DND-41 (cell line): ENCODE results near the gene OSGEP.

Source experiments
- ATAC-seq: fragments of 200-7000 bp; cut with Tn5 transposase; 3 replicates; pipeline ENCODE4 v1.9.1; 2021; ENCODE audit warnings: low read depth; ENCODE audit not compliant: insufficient read depth
- DNase-seq: peaks from one replicate; pipeline ENCODE4 v3.0.0-alpha.2; 2020
- H2AFZ ChIP-seq: 2 replicates; pipeline ENCODE4 v1.6.0; 2012; ENCODE audit warnings: low read depth, low read length
- H3K27ac ChIP-seq: 2 replicates; pipeline ENCODE4 v1.5.1; 2012; ENCODE audit warnings: low read length, inconsistent platforms
- H3K27me3 ChIP-seq: fragments of 200-600 bp; sonication (generic); 2 replicates; pipeline ENCODE4 v1.6.0; 2012; ENCODE audit warnings: low read length, mild to moderate bottlenecking, inconsistent platforms; ENCODE audit not compliant: insufficient read depth, poor library complexity
- H3K36me3 ChIP-seq: 2 replicates; pipeline ENCODE4 v1.5.1; 2012; ENCODE audit warnings: low read length, inconsistent platforms; ENCODE audit not compliant: insufficient read depth
- H3K4me1 ChIP-seq: 2 replicates; pipeline ENCODE4 v1.5.1; 2012; ENCODE audit warnings: mild to moderate bottlenecking, low read length; ENCODE audit not compliant: insufficient read depth
- H3K4me2 ChIP-seq: 2 replicates; pipeline ENCODE4 v1.6.0; 2012; ENCODE audit warnings: mild to moderate bottlenecking, moderate library complexity, low read length, inconsistent platforms; ENCODE audit not compliant: insufficient read depth
- H3K4me3 ChIP-seq, 2 experiments: fragments of 200-600 bp in 1 of 2; shearing (Covaris generic) in 1 of 2; 2 replicates each; pipeline ENCODE4 v1.5.1; 2012 to 2016; ENCODE audit warnings: inconsistent platforms in 2 of 2, low read length in 2 of 2, mild to moderate bottlenecking in 2 of 2, low read depth in 1 of 2, moderate library complexity in 1 of 2
- H3K79me2 ChIP-seq: 2 replicates; pipeline ENCODE4 v1.6.0; 2012; ENCODE audit warnings: low read length, inconsistent platforms; ENCODE audit not compliant: insufficient read depth
- H3K9ac ChIP-seq: 2 replicates; pipeline ENCODE4 v1.6.0; 2012; ENCODE audit warnings: low read depth, mild to moderate bottlenecking, inconsistent platforms, low read length, moderate library complexity
- H3K9me3 ChIP-seq: 2 replicates; pipeline ENCODE4 v1.5.1; 2012; ENCODE audit warnings: low read length, moderate library complexity, mild to moderate bottlenecking, inconsistent platforms; ENCODE audit not compliant: insufficient read depth, severe bottlenecking
- H4K20me1 ChIP-seq: 2 replicates; pipeline ENCODE4 v1.6.0; 2012; ENCODE audit warnings: low read length; ENCODE audit not compliant: insufficient read depth
- EZH2 ChIP-seq: IDR thresholded peaks from 3 replicates; pipeline ENCODE4 v1.6.1; 2012; ENCODE audit warnings: borderline replicate concordance, low read depth, mild to moderate bottlenecking, moderate library complexity, low read length, inconsistent platforms; ENCODE audit not compliant: severe bottlenecking
- TF ChIP-seq, protein P1 (sequence below): IDR thresholded peaks from 2 replicates; pipeline ENCODE4 v1.5.1; 2012; ENCODE audit warnings: borderline replicate concordance, low read length, moderate library complexity, mild to moderate bottlenecking; ENCODE audit not compliant: poor library complexity, severe bottlenecking; ENCODE audit errors: extremely low read depth

Gene OSGEP

DNA sequence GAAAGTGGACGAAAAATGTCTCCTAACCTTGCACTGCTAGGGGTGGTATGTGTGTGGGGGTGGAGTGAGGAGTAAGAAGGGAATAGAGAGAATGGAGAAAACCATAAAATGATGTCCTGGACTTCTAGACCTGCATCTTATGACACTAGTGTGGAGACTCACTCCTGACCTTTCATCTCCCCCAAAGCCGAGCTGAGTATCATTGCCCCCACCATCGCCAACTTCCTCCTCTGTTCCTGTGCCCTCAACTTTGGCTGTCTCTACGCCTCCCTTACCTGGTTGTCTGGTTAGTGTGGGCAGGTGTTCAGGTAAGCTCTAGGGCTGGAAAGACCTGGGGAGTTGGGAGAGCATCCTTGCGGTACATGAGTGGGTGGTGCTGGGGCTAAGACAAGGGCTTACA is 14.1 kb downstream of the OSGEP start:
- Histone ChIP-seq H3K27ac (no peak overlapping the region), H3K4me2 (no peak overlapping the region), H3K27me3 (no peaks in the 10 kb centered on the region), H3K4me3 (no peak overlapping the region), H3K9ac (no peak overlapping the region), H3K9me3 (no peaks in the 10 kb centered on the region), H2AFZ (no peak overlapping the region), H4K20me1 (no peaks in the 10 kb centered on the region), H3K79me2 (no peaks in the 10 kb centered on the region), H3K36me3 (no peaks in the 10 kb centered on the region), H3K4me1 (peaks cover 2% of the 10 kb centered on the region; the same call in 1 of the 2 replicates)
- DNase-seq (no peak), ATAC-seq (no peak)
- TF ChIP-seq, protein P1, sequence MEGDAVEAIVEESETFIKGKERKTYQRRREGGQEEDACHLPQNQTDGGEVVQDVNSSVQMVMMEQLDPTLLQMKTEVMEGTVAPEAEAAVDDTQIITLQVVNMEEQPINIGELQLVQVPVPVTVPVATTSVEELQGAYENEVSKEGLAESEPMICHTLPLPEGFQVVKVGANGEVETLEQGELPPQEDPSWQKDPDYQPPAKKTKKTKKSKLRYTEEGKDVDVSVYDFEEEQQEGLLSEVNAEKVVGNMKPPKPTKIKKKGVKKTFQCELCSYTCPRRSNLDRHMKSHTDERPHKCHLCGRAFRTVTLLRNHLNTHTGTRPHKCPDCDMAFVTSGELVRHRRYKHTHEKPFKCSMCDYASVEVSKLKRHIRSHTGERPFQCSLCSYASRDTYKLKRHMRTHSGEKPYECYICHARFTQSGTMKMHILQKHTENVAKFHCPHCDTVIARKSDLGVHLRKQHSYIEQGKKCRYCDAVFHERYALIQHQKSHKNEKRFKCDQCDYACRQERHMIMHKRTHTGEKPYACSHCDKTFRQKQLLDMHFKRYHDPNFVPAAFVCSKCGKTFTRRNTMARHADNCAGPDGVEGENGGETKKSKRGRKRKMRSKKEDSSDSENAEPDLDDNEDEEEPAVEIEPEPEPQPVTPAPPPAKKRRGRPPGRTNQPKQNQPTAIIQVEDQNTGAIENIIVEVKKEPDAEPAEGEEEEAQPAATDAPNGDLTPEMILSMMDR = no peak
- no peak for TF ChIP-seq EZH2

DNA sequence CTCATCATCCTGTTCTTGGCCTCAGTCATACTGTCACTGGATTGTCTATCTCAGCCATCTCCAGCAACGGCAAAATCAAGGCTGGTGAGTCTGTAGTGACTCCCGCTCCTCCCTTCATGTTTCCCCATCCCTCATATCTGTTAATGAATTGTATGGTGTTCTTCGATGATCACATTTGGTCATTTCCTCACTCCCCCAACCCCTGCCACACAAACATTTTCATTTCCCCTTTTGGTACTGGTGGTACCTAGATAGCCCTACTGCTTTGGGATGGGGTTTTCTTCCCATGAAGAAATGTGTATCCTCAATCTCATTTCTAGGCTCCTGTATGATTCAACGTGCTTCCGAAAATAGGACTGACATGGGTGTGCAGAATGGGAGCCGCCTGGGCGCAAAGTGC is 15.9 kb downstream of the OSGEP start:
- H3K36me3 ChIP-seq = no peaks in the 10 kb centered on the region
- H2AFZ ChIP-seq = no peak overlapping the region
- H3K9me3 ChIP-seq = no peaks in the 10 kb centered on the region
- no peaks in the 10 kb centered on the region for H3K27me3 ChIP-seq
- H4K20me1 ChIP-seq = no peaks in the 10 kb centered on the region
- no peak overlapping the region for H3K9ac ChIP-seq
- H3K4me3 ChIP-seq = no peak overlapping the region
- no peak overlapping the region for H3K4me2 ChIP-seq
- no peak overlapping the region for H3K27ac ChIP-seq
- ATAC-seq = no peak
- no peak for DNase-seq
- no peaks in the 10 kb centered on the region for H3K79me2 ChIP-seq
- TF ChIP-seq, protein P1 = no peak
- TF ChIP-seq EZH2 = no peak
- H3K4me1 ChIP-seq = peaks cover 2% of the 10 kb centered on the region; the same call in 1 of the 2 replicates

- H2AFZ ChIP-seq = no peak overlapping the region
- no peak overlapping the region for H3K9ac ChIP-seq
- 0 out of 2 replicates have a peak, but pooled peaks cover 2% of the 10 kb centered on the region for H3K4me1 ChIP-seq
- TF ChIP-seq EZH2 = no peak
- TF ChIP-seq, protein P1 = no peak
- no peaks in the 10 kb centered on the region for H3K79me2 ChIP-seq
- H3K9me3 ChIP-seq = no peaks in the 10 kb centered on the region
- H4K20me1 ChIP-seq = no peaks in the 10 kb centered on the region
- no peaks in the 10 kb centered on the region for H3K27me3 ChIP-seq
- DNase-seq = no peak
- H3K36me3 ChIP-seq = no peaks in the 10 kb centered on the region
- H3K4me3 ChIP-seq = no peak overlapping the region
- H3K27ac ChIP-seq = no peak overlapping the region
- H3K4me2 ChIP-seq = no peak overlapping the region
- ATAC-seq = no peak
These were observed 18.3 kb downstream of the OSGEP start for GRCh38 chr14:20436363-20436755.
